GM12878 (cell line): ENCODE results near the gene BRD3. TPM values are rescaled to one million over a fixed set of nuclear protein-coding genes. Genes with fewer than 3 reads are reported as not detected.

Experiments used
- ATAC-seq: fragments of 200-7000 bp; cut with Tn5 transposase; 3 replicates; pipeline ENCODE4 v1.9.1; 2020; ENCODE audit warnings: mild to moderate bottlenecking, moderate library complexity
- BruUV-seq: library from RNA; stranded (reverse); fragments of 400-500 nt; replicated peaks from 2 replicates; lab custom pipeline; 2021; lab: Mats Ljungman, UMichigan
- CTCF ChIA-PET: fragments of 300-600 bp; sonication (Branson Sonifier 250); formaldehyde crosslinking; extraction: SDS; loops from one replicate; lab custom pipeline; 2021; ENCODE audit warnings: inconsistent platforms; lab: Yijun Ruan, JAX
- POLR2A ChIA-PET: fragments of 350-600 bp; formaldehyde crosslinking; extraction: SDS; loops from one replicate; lab custom pipeline; 2021; ENCODE audit warnings: inconsistent platforms; lab: Charles Lee
- RAD21 ChIA-PET: fragments of 300-600 bp; sonication (Branson Sonifier 250); formaldehyde crosslinking; loops from one replicate; lab custom pipeline; 2023; ENCODE audit warnings: antibody characterized with exemption; ENCODE audit not compliant: unreplicated experiment; lab: Charles Lee
- SMC1A ChIA-PET: fragments of 300-600 bp; sonication (Branson Sonifier 250); formaldehyde crosslinking; loops from one replicate; lab custom pipeline; 2023; ENCODE audit not compliant: unreplicated experiment, uncharacterized antibody; lab: Charles Lee
- DNase-seq: peaks from one replicate; pipeline ENCODE4 v3.0.0-alpha.2; 2011; ENCODE audit warnings: low read depth, low spot score
- FAIRE-seq: peaks from 3 replicates; lab custom pipeline; 2011; peaks lifted over from hg19 to GRCh38; lab: Jason Lieb, UNC
- H2AFZ ChIP-seq: 2 replicates; pipeline ENCODE4 v1.6.0; 2011; ENCODE audit warnings: low read depth, low read length, control low read depth; ENCODE audit not compliant: control insufficient read depth
- H3K27ac ChIP-seq: 2 replicates; pipeline ENCODE4 v1.5.1; 2011; ENCODE audit warnings: control low read depth; ENCODE audit not compliant: control insufficient read depth, insufficient read depth
- H3K27me3 ChIP-seq, 2 experiments: replicated peaks in 1 of 2; 2 replicates each; pipeline versions ENCODE4 v1.6.0 to v1.6.1; 2011; ENCODE audit warnings: low read length in 1 of 2; ENCODE audit not compliant: control insufficient read depth in 2 of 2, insufficient read depth in 2 of 2
- H3K36me3 ChIP-seq, 2 experiments: 2 replicates each; pipeline ENCODE4 v1.5.1; 2011; ENCODE audit warnings: low read length in 1 of 2; ENCODE audit not compliant: control insufficient read depth in 2 of 2, insufficient read depth in 2 of 2
- H3K4me1 ChIP-seq: 2 replicates; pipeline ENCODE4 v1.6.1; 2011; ENCODE audit warnings: mild to moderate bottlenecking, low read length, moderate library complexity, mixed read lengths; ENCODE audit not compliant: control insufficient read depth, insufficient read depth
- H3K4me2 ChIP-seq: 2 replicates; pipeline ENCODE4 v1.6.0; 2011; ENCODE audit warnings: control low read depth; ENCODE audit not compliant: control insufficient read depth, insufficient read depth
- H3K4me3 ChIP-seq: fragments of 200-600 bp; sonication (generic); 2 replicates; pipeline ENCODE4 v1.5.1; 2016
- H3K79me2 ChIP-seq: 2 replicates; pipeline ENCODE4 v1.6.0; 2011; ENCODE audit warnings: low read length; ENCODE audit not compliant: control insufficient read depth, insufficient read depth
- H3K9ac ChIP-seq: 2 replicates; pipeline ENCODE4 v1.8.0; 2011; ENCODE audit warnings: low read length, control low read depth, mixed read lengths; ENCODE audit not compliant: control insufficient read depth, insufficient read depth
- H3K9me3 ChIP-seq: replicated peaks from 3 replicates; pipeline ENCODE4 v1.5.1; 2011; ENCODE audit warnings: mild to moderate bottlenecking, low read length; ENCODE audit not compliant: control insufficient read depth, insufficient read depth
- H4K20me1 ChIP-seq: 2 replicates; pipeline ENCODE4 v1.6.0; 2011; ENCODE audit not compliant: control insufficient read depth, insufficient read depth
- GATAD2B ChIP-seq: fragments of 450-650 bp; conservative IDR thresholded peaks from 2 replicates; pipeline ENCODE4 v1.6.1; 2017; ENCODE audit warnings: low read depth, mild to moderate bottlenecking, moderate library complexity
- HCFC1 ChIP-seq: fragments of 150-350 bp; IDR thresholded peaks from 2 replicates; pipeline ENCODE4 v1.6.1; 2014; ENCODE audit warnings: low read length
- MTA2 ChIP-seq: fragments of 450-650 bp; IDR thresholded peaks from 2 replicates; pipeline ENCODE4 v1.6.1; 2016; ENCODE audit warnings: low read depth, mild to moderate bottlenecking, moderate library complexity
- PAX8 ChIP-seq: fragments of 450-650 bp; IDR thresholded peaks from 2 replicates; pipeline ENCODE4 v1.6.1; 2017; ENCODE audit warnings: mild to moderate bottlenecking, moderate library complexity
- RAD51 ChIP-seq: fragments of 450-650 bp; IDR thresholded peaks from 2 replicates; pipeline ENCODE4 v1.6.1; 2016; ENCODE audit warnings: moderate library complexity, mild to moderate bottlenecking, inconsistent platforms
- RCOR1 ChIP-seq: conservative IDR thresholded peaks from 2 replicates; pipeline ENCODE4 v1.6.1; 2012; ENCODE audit warnings: low read depth, low read length, improper control_type of control experiment
- TBL1XR1 ChIP-seq: IDR thresholded peaks from 2 replicates; pipeline ENCODE4 v1.6.1; 2012; ENCODE audit warnings: low read depth, low read length, improper control_type of control experiment
- TCF3 ChIP-seq: IDR thresholded peaks from 2 replicates; pipeline ENCODE4 v1.6.1; 2012; ENCODE audit warnings: low read depth, mild to moderate bottlenecking, low read length, borderline replicate concordance; ENCODE audit not compliant: insufficient read depth
- ZBED1 ChIP-seq: IDR thresholded peaks from 2 replicates; pipeline ENCODE4 v1.6.1; 2016; ENCODE audit warnings: borderline replicate concordance
- ZSCAN29 ChIP-seq: fragments of 450-650 bp; IDR thresholded peaks from 2 replicates; pipeline ENCODE4 v1.6.1; 2017; ENCODE audit warnings: mild to moderate bottlenecking, moderate library complexity
- WGBS: methylation state at CpG from one replicate; pipeline ENCODE4 v1.1.6; 2016; ENCODE audit warnings: low lambda C conversion rate; ENCODE audit not compliant: insufficient replicate concordance, insufficient coverage; ENCODE audit errors: missing lambda C conversion rate; 5-methylcytosine and 5-hydroxymethylcytosine counted together
- in situ Hi-C: fragments of 300-500 bp; cut with MboI; formaldehyde crosslinking; loops from 9 replicates; pipeline ENCODE4 v1.14.3; 2018; ENCODE audit warnings: mixed read lengths
- intact Hi-C: fragments of 100-400 bp; cut with micrococcal nuclease; formaldehyde crosslinking; loops from one replicate; pipeline ENCODE4 v1.14.2; 2022; ENCODE audit not compliant: unreplicated experiment
- polyA plus RNA-seq, 11 experiments: library from polyadenylated mRNA; depleted of rRNA in 4 of 11; unstranded in 6 of 11; stranded (reverse) in 5 of 11; fragments of >200 nt; fragmentation: Nextera tagmentation in 4 of 11; fragmentation: Illumina TruSeq in 1 of 11; extraction: Ambion mirVana in 4 of 11; extraction: Trizol in 1 of 11; gene quantifications; 1 replicate in 1 of 11; 2 replicates in 10 of 11; pipeline versions ENCODE4 v1.2.1 to v1.2.3, GENCODE V29; 2011 to 2016; ENCODE audit warnings: inconsistent platforms in 2 of 11, missing spikeins in 2 of 11, low read depth in 1 of 11
- total RNA-seq, 4 experiments: library from RNA; depleted of rRNA in 3 of 4; stranded (reverse); fragments of >200 nt in 3 of 4; fragmentation: Illumina TruSeq in 1 of 4; extraction: Trizol in 1 of 4; gene quantifications; 2 replicates each; pipeline versions ENCODE4 v1.2.1 to v1.2.3, GENCODE V29; 2013 to 2021
- TF ChIP-seq, protein P1 (sequence below): fragments of 150-350 bp; IDR thresholded peaks from 2 replicates; pipeline ENCODE4 v1.6.1; 2014; ENCODE audit warnings: mild to moderate bottlenecking, low read depth, low read length
- TF ChIP-seq, protein P2 (sequence below): IDR thresholded peaks from 2 replicates; pipeline ENCODE4 v1.6.1; 2011; ENCODE audit warnings: low read depth, low read length, improper control_type of control experiment, borderline replicate concordance
- TF ChIP-seq, protein P3 (sequence below): fragments of 450-650 bp; IDR thresholded peaks from 2 replicates; pipeline ENCODE4 v1.6.1; 2016; ENCODE audit warnings: mild to moderate bottlenecking, moderate library complexity, borderline replicate concordance

The BRD3 gene
- total and polyA plus RNA-seq, 10 of the 15 experiments (the other 5 are each of a cell fraction or from before 2014, with no cell fraction given) = 0.53 to 20.8 (median 4.8) TPM

DNA sequence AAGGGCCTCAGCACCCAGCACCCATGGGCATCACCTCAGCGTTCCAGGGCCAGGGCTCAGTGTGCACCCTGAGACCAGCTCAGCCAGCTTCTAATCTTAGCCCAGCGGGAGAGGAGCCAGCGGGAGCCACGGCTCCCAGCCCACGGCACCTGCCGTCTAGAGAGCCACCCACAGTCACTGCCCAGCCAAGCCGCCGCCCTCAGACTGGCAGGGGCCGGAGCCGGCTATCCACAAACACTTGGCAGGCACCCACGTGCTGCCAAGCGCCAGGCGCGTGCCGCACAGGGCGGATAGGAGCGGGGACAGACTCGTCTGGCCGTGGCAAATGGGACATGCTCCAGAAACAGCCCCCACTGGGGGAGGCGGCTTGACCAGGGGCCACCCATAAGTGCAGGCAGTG lies 18.6 kb downstream of the BRD3 start:
- Histone ChIP-seq H3K4me3 (no peak overlapping the region), H3K36me3 (peaks cover 0 to 27% of the 10 kb centered on the region in 2 experiments; a peak in 3 of 4 replicates), H3K9ac (no peak overlapping the region), H3K27me3 (no peaks in the 10 kb centered on the region), H4K20me1 (no peaks in the 10 kb centered on the region), H2AFZ (no peak overlapping the region), H3K79me2 (no peaks in the 10 kb centered on the region), H3K4me1 (no peaks in the 10 kb centered on the region), H3K4me2 (no peak overlapping the region), H3K9me3 (no peaks in the 10 kb centered on the region), H3K27ac (no peak overlapping the region)
- ATAC-seq (no peak), DNase-seq (no peak), FAIRE-seq (no peak)
- WGBS = 91% methylated on average over 20 of the region's 20 CpGs
- TF ChIP-seq, protein P1, sequence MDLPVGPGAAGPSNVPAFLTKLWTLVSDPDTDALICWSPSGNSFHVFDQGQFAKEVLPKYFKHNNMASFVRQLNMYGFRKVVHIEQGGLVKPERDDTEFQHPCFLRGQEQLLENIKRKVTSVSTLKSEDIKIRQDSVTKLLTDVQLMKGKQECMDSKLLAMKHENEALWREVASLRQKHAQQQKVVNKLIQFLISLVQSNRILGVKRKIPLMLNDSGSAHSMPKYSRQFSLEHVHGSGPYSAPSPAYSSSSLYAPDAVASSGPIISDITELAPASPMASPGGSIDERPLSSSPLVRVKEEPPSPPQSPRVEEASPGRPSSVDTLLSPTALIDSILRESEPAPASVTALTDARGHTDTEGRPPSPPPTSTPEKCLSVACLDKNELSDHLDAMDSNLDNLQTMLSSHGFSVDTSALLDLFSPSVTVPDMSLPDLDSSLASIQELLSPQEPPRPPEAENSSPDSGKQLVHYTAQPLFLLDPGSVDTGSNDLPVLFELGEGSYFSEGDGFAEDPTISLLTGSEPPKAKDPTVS = no peak
- TF ChIP-seq ZSCAN29 = no peak
- no peak for TF ChIP-seq ZBED1
- no peak for TF ChIP-seq TBL1XR1
- no peak for TF ChIP-seq TCF3
- no peak for TF ChIP-seq RCOR1
- TF ChIP-seq HCFC1 = no peak
- no peak for TF ChIP-seq MTA2
- TF ChIP-seq, protein P2, sequence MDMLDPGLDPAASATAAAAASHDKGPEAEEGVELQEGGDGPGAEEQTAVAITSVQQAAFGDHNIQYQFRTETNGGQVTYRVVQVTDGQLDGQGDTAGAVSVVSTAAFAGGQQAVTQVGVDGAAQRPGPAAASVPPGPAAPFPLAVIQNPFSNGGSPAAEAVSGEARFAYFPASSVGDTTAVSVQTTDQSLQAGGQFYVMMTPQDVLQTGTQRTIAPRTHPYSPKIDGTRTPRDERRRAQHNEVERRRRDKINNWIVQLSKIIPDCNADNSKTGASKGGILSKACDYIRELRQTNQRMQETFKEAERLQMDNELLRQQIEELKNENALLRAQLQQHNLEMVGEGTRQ = no peak
- no peak for TF ChIP-seq RAD51
- TF ChIP-seq PAX8 = no peak
- TF ChIP-seq, protein P3, sequence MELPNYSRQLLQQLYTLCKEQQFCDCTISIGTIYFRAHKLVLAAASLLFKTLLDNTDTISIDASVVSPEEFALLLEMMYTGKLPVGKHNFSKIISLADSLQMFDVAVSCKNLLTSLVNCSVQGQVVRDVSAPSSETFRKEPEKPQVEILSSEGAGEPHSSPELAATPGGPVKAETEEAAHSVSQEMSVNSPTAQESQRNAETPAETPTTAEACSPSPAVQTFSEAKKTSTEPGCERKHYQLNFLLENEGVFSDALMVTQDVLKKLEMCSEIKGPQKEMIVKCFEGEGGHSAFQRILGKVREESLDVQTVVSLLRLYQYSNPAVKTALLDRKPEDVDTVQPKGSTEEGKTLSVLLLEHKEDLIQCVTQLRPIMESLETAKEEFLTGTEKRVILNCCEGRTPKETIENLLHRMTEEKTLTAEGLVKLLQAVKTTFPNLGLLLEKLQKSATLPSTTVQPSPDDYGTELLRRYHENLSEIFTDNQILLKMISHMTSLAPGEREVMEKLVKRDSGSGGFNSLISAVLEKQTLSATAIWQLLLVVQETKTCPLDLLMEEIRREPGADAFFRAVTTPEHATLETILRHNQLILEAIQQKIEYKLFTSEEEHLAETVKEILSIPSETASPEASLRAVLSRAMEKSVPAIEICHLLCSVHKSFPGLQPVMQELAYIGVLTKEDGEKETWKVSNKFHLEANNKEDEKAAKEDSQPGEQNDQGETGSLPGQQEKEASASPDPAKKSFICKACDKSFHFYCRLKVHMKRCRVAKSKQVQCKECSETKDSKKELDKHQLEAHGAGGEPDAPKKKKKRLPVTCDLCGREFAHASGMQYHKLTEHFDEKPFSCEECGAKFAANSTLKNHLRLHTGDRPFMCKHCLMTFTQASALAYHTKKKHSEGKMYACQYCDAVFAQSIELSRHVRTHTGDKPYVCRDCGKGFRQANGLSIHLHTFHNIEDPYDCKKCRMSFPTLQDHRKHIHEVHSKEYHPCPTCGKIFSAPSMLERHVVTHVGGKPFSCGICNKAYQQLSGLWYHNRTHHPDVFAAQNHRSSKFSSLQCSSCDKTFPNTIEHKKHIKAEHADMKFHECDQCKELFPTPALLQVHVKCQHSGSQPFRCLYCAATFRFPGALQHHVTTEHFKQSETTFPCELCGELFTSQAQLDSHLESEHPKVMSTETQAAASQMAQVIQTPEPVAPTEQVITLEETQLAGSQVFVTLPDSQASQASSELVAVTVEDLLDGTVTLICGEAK = no peak
- no peak for TF ChIP-seq GATAD2B
- ChIA-PET CTCF (no interaction called here), RAD21 (no interaction called here), POLR2A (no interaction called here), SMC1A (no interaction called here)
- intact Hi-C loops = no loop called here
- in situ Hi-C loops = no loop called here
- no TSS peak for BruUV-seq
